Measurements from ENCODE around the gene PACSIN1.
A peak's percentile ranks its signal among the peaks of the same experiment; 100 is the strongest.

PACSIN1 gene

GRCh38 chr6:34465531-34466241 lies at the start of gene PACSIN1:
Gene PACSIN1, plus strand, starts transcription at chr6:34466076. Its CDS starts 60,230 bp downstream, at chr6:34526306.
- DNase-seq (ENCODE audit: low spot score): no peak

GRCh38 chr6:34416877-34417371 lies 49.0 kb upstream of the PACSIN1 start:
- DNase-seq (ENCODE audit: low spot score): no peak

GRCh38 chr6:34418367-34418766 lies 47.5 kb upstream of the PACSIN1 start:
- no peak for DNase-seq (ENCODE audit: low spot score)

- DNase-seq (ENCODE audit: low spot score): no peak
Observed at GRCh38 chr6:34423254-34423653, 42.6 kb upstream of the PACSIN1 start.

GRCh38 chr6:34424200-34425131 lies 41.4 kb upstream of the PACSIN1 start:
- DNase-seq (ENCODE audit: low spot score): no peak

- DNase-seq (ENCODE audit: low spot score): no peak
Observed at GRCh38 chr6:34425132-34425497, 40.8 kb upstream of the PACSIN1 start.

GRCh38 chr6:34425498-34426410 lies 40.1 kb upstream of the PACSIN1 start, which contains the start of gene RPS10:
Gene RPS10, minus strand, starts transcription at chr6:34426069. Its CDS starts 848 bp downstream, at chr6:34425221.
- DNase-seq (ENCODE audit: low spot score): peak; percentile 91

GRCh38 chr6:34435916-34436315 lies 30.0 kb upstream of the PACSIN1 start:
- DNase-seq (ENCODE audit: low spot score): no peak

- no peak for DNase-seq (ENCODE audit: low spot score)
Observed at GRCh38 chr6:34436803-34437643, 28.9 kb upstream of the PACSIN1 start.

- DNase-seq (ENCODE audit: low spot score): no peak
Observed at GRCh38 chr6:34437644-34437970, 28.3 kb upstream of the PACSIN1 start.

- DNase-seq (ENCODE audit: low spot score): no peak
Observed at GRCh38 chr6:34438705-34439104, 27.2 kb upstream of the PACSIN1 start.

GRCh38 chr6:34439442-34439841 lies 26.4 kb upstream of the PACSIN1 start:
- DNase-seq (ENCODE audit: low spot score): no peak

- DNase-seq (ENCODE audit: low spot score): no peak
Observed at GRCh38 chr6:34441526-34441925, 24.4 kb upstream of the PACSIN1 start.

GRCh38 chr6:34445313-34445860 lies 20.5 kb upstream of the PACSIN1 start:
- DNase-seq (ENCODE audit: low spot score): no peak

- DNase-seq (ENCODE audit: low spot score): no peak
Observed at GRCh38 chr6:34447386-34447785, 18.5 kb upstream of the PACSIN1 start.

GRCh38 chr6:34447910-34448309 lies 18.0 kb upstream of the PACSIN1 start:
- DNase-seq (ENCODE audit: low spot score): no peak

GRCh38 chr6:34451192-34451591 lies 14.7 kb upstream of the PACSIN1 start:
- DNase-seq (ENCODE audit: low spot score): no peak

- no peak for DNase-seq (ENCODE audit: low spot score)
Observed at GRCh38 chr6:34455831-34456230, 10.0 kb upstream of the PACSIN1 start.

GRCh38 chr6:34457382-34457741 lies 8.5 kb upstream of the PACSIN1 start:
- no peak for DNase-seq (ENCODE audit: low spot score)

Measured in globus pallidus (tissue), 1 donor.